ENCODE data around the gene PROKR1.

GRCh38 chr2:68594674-68595492 is 48.5 kb upstream of the PROKR1 start:
- TF ChIP-seq CTCF (IDR thresholded peaks at IDR 0.05 in 2 of 3, conservative IDR thresholded peaks at IDR 0.05 in 1 of 3; ENCODE audit: borderline replicate concordance in 1 of 3, insufficient read depth in 1 of 3, low read depth in 2 of 3, low read length in 2 of 3) (peak; percentile 41 to 91 (median 88); a peak in 5 of 6 replicates), POLR2AphosphoS5 (IDR thresholded peaks at IDR 0.05; ENCODE audit: low read depth, low read length) (no peak), ZNF274 (IDR thresholded peaks at IDR 0.05; ENCODE audit: low read depth, low read length) (no peak), SRF (IDR thresholded peaks at IDR 0.05; ENCODE audit: low read depth) (no peak), EZH2phosphoT487 (IDR thresholded peaks at IDR 0.05; ENCODE audit: borderline replicate concordance) (no peak), POLR2A (IDR thresholded peaks at IDR 0.05; ENCODE audit: borderline replicate concordance, extremely low read depth, insufficient read depth, insufficient read length) (no peak), TCF7L2 (IDR thresholded peaks at IDR 0.05; ENCODE audit: borderline replicate concordance, extremely low read depth, insufficient read depth, insufficient read length) (no peak), MAX (IDR thresholded peaks at IDR 0.05) (no peak)

All from HCT116 (cell line).